Upper lobe of left lung (tissue), 4 donors: ENCODE data around the gene MCF2L2.

Experiments used
- EP300 ChIP-seq, 4 donors: sonication (generic); formaldehyde crosslinking; IDR thresholded peaks; one replicate each; pipeline ENCODE4 v1.5.1; 2017; ENCODE audit warnings: antibody characterized with exemption in 4 of 4, control low read depth in 2 of 4
- POLR2A ChIP-seq, 4 donors: fragments of 450-650 bp; IDR thresholded peaks; one replicate each; pipeline ENCODE4 v1.5.1; 2016 to 2017; ENCODE audit warnings: antibody characterized with exemption in 4 of 4, mild to moderate bottlenecking in 2 of 4
- TF ChIP-seq, protein P1 (sequence below), 6 experiments: fragments of 450-650 bp in 4 of 6; fragments of 200-600 bp in 2 of 6; sonication (generic) in 2 of 6; IDR thresholded peaks; one replicate each; pipeline ENCODE4 v1.5.1; 2016 to 2019; ENCODE audit warnings: antibody characterized with exemption in 6 of 6

DNA sequence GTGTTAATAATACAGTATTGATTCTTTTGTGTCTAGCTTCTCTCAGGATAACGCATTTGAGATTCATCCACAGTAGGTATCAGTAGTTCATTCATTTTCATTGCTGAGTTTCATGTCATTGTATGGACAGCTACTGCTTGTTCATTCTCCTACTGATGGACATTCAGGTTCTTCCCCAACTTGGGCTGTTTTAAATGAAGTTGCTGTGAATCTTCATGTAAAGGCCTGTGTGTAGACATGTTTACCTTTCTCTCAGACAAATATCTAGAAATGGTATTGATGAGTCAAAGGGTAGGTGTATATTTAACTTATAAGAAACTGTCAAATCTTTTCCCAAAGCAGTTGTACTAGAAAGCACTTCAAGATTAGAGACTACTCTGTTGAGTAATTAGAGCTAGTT lies 26.7 kb downstream of the MCF2L2 start:
- TF ChIP-seq EP300 (IDR thresholded peaks at IDR 0.05), result no peak
- TF ChIP-seq, protein P1, sequence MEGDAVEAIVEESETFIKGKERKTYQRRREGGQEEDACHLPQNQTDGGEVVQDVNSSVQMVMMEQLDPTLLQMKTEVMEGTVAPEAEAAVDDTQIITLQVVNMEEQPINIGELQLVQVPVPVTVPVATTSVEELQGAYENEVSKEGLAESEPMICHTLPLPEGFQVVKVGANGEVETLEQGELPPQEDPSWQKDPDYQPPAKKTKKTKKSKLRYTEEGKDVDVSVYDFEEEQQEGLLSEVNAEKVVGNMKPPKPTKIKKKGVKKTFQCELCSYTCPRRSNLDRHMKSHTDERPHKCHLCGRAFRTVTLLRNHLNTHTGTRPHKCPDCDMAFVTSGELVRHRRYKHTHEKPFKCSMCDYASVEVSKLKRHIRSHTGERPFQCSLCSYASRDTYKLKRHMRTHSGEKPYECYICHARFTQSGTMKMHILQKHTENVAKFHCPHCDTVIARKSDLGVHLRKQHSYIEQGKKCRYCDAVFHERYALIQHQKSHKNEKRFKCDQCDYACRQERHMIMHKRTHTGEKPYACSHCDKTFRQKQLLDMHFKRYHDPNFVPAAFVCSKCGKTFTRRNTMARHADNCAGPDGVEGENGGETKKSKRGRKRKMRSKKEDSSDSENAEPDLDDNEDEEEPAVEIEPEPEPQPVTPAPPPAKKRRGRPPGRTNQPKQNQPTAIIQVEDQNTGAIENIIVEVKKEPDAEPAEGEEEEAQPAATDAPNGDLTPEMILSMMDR (IDR thresholded peaks at IDR 0.05), result no peak
- TF ChIP-seq POLR2A (IDR thresholded peaks at IDR 0.05), result no peak
